Type B pancreatic cell (in vitro differentiated cells): ENCODE results near the gene CELSR2. TPM values are rescaled to one million over a fixed set of nuclear protein-coding genes. Genes with fewer than 3 reads are reported as not detected.

Source experiments
- DNase-seq: peaks from one replicate; pipeline ENCODE4 v3.0.0; 2021; ENCODE audit warnings: mixed read lengths; ENCODE audit not compliant: unreplicated experiment; ENCODE audit errors: extremely low spot score
- H3K27ac Mint-ChIP-seq: 2 replicates; pipeline ENCODE4 v1.8.0; 2021; ENCODE audit warnings: mild to moderate bottlenecking, mixed read lengths
- H3K27me3 Mint-ChIP-seq: 2 replicates; pipeline ENCODE4 v1.8.0; 2021; ENCODE audit warnings: mixed read lengths
- H3K36me3 Mint-ChIP-seq: 2 replicates; pipeline ENCODE4 v1.8.0; 2021; ENCODE audit warnings: mixed read lengths
- H3K4me1 Mint-ChIP-seq: one replicate; pipeline ENCODE4 v1.8.0; 2021; ENCODE audit warnings: mixed read lengths; ENCODE audit not compliant: unreplicated experiment
- H3K4me3 Mint-ChIP-seq: 2 replicates; pipeline ENCODE4 v1.8.0; 2021; ENCODE audit warnings: mild to moderate bottlenecking, mixed read lengths
- H3K9me3 Mint-ChIP-seq: 2 replicates; pipeline ENCODE4 v1.8.0; 2021; ENCODE audit warnings: mixed read lengths
- CTCF ChIP-seq: fragments of 200-600 bp; sonication (generic); conservative IDR thresholded peaks from 2 replicates; pipeline ENCODE4 v1.5.0; 2021; ENCODE audit warnings: antibody characterized with exemption, mild to moderate bottlenecking
- total RNA-seq: library from RNA; stranded (reverse); gene quantifications from 2 replicates; pipeline ENCODE4 v1.2.1, GENCODE V29; 2021; ENCODE audit warnings: low replicate concordance

CELSR2 gene
- total RNA-seq, 1 donor from 2014 or later: 35.5 TPM

GRCh38 chr1:109206339-109206738 lies 43.0 kb upstream of the CELSR2 start:
- Mint-ChIP-seq H3K9me3 (no peaks in the 10 kb centered on the region), H3K4me3 (no peak overlapping the region), H3K27ac (no peak overlapping the region), H3K27me3 (peaks cover 4% of the 10 kb centered on the region), H3K36me3 (no peaks in the 10 kb centered on the region), H3K4me1 (peaks cover 3% of the 10 kb centered on the region)
- TF ChIP-seq CTCF: no peak
- no peak for DNase-seq

- TF ChIP-seq CTCF: no peak
- no peak overlapping the region for H3K27ac Mint-ChIP-seq
Observed at GRCh38 chr1:109207467-109208103, 41.8 kb upstream of the CELSR2 start.

GRCh38 chr1:109208394-109208793 lies 40.9 kb upstream of the CELSR2 start:
- H3K36me3 Mint-ChIP-seq: no peaks in the 10 kb centered on the region
- no peak overlapping the region for H3K27ac Mint-ChIP-seq
- no peaks in the 10 kb centered on the region for H3K9me3 Mint-ChIP-seq
- peaks cover 4% of the 10 kb centered on the region for H3K27me3 Mint-ChIP-seq
- DNase-seq: no peak
- no peak overlapping the region for H3K4me3 Mint-ChIP-seq
- TF ChIP-seq CTCF: no peak
- H3K4me1 Mint-ChIP-seq: peaks cover 3% of the 10 kb centered on the region

More at GRCh38 chr1:109207467-109208103, 41.8 kb upstream of the CELSR2 start:
- Mint-ChIP-seq H3K4me1 (peaks cover 3% of the 10 kb centered on the region), H3K9me3 (no peaks in the 10 kb centered on the region), H3K36me3 (no peaks in the 10 kb centered on the region), H3K27me3 (peaks cover 4% of the 10 kb centered on the region), H3K4me3 (no peak overlapping the region)
- DNase-seq: no peak

GRCh38 chr1:109208836-109209463 lies 40.4 kb upstream of the CELSR2 start:
- Mint-ChIP-seq H3K4me1 (peaks cover 3% of the 10 kb centered on the region), H3K4me3 (no peak overlapping the region), H3K27me3 (peaks cover 4% of the 10 kb centered on the region), H3K9me3 (no peaks in the 10 kb centered on the region), H3K27ac (no peak overlapping the region), H3K36me3 (no peaks in the 10 kb centered on the region)
- DNase-seq: no peak
- TF ChIP-seq CTCF: no peak

- no peak for TF ChIP-seq CTCF
- Mint-ChIP-seq H3K27me3 (peaks cover 4% of the 10 kb centered on the region), H3K9me3 (no peaks in the 10 kb centered on the region), H3K27ac (no peak overlapping the region), H3K4me1 (peaks cover 10% of the 10 kb centered on the region), H3K4me3 (no peak overlapping the region), H3K36me3 (peaks cover 7% of the 10 kb centered on the region)
- DNase-seq: no peak
Observed at GRCh38 chr1:109210058-109210457, 39.3 kb upstream of the CELSR2 start.
